ENCODE measurements around the gene CEP43. TPM values are rescaled to one million over a fixed set of nuclear protein-coding genes. Genes with fewer than 3 reads are reported as not detected.

Gene CEP43
- total RNA-seq, 1 experiment from 2014 or later, result 35.4 TPM

DNA sequence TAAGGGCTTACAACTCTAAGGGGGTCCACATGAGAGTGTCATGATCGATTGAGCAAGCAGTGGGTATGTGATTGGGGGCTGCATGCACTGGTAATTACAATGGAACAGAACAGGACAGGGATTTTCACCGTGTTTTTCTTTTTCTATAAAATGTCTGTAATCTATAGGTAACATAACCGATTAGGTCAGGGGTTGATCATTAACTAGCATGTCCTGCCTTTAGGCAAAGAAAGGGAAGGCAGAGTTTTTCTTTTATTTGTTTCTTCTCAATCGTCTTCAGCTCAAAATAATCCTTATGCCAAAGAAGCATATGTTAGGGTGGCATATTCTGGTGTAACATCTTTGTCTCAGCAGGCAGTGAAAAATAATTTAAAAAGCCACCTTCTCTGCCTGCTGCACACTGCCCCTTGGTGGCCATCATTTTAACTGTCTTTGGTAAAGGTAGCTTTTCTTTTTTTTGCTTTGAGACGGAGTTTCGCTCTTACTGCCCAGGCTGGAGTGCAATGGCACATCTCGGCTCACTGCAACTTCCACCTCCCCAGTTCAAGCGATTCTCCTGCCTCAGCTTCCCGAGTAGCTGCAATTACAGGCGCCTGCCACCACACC lies 9.7 kb upstream of the CEP43 start:
- no peaks in the 10 kb centered on the region for H3K36me3 ChIP-seq (ENCODE audit: control insufficient read depth, insufficient read depth, low read length)
- peak; percentile 75 for ATAC-seq
- H3K27ac ChIP-seq (ENCODE audit: low read length), result no peak overlapping the region
- H3K4me3 ChIP-seq (ENCODE audit: low read depth in 2 of 2, low read length in 2 of 2), result no peak overlapping the region
- H3K27me3 ChIP-seq (ENCODE audit: control insufficient read depth, insufficient read depth, low read length), result no peaks in the 10 kb centered on the region
- H3K9me3 ChIP-seq (ENCODE audit: control insufficient read depth, insufficient read depth, low read depth, low read length), result no peaks in the 10 kb centered on the region
- POLR2A ChIA-PET, result no interaction called here
- intact Hi-C loops (cut with micrococcal nuclease; ENCODE audit: unreplicated experiment) (loop anchor here (2.0 kb wide), 1 partner anchor 215 kb away; no protein-coding TSS in a partner anchor), in situ Hi-C loops (cut with HindIII; ENCODE audit: low pct_unique_long_range_greater_than_20kb, low sequenced_read_pairs) (no loop called here)
- CTCF ChIA-PET, result interaction anchor here (0.6 to 1.6 kb wide), 3 partner anchors 9 to 214 kb away, joined by 3 to 12 read pairs (median 3); no protein-coding TSS in a partner anchor
- H3K4me1 ChIP-seq (ENCODE audit: control insufficient read depth, insufficient read depth, low read length), result no peaks in the 10 kb centered on the region
- no TSS peak for BruUV-seq (replicated peaks)
- TF ChIP-seq CTCF (IDR thresholded peaks at IDR 0.05) (peak; percentile 76), POLR2AphosphoS5 (IDR thresholded peaks at IDR 0.05; ENCODE audit: low read depth, low read length) (no peak)
- no peak for DNase-seq (ENCODE audit: low read depth, low spot score)

- POLR2A ChIA-PET, result no interaction called here
- in situ Hi-C loops (cut with HindIII; ENCODE audit: low pct_unique_long_range_greater_than_20kb, low sequenced_read_pairs) (no loop called here), intact Hi-C loops (cut with micrococcal nuclease; ENCODE audit: unreplicated experiment) (loop anchor here (5.0 kb wide), 1 partner anchor 146 kb away; no protein-coding TSS in a partner anchor)
- Histone ChIP-seq H3K4me3 (ENCODE audit: low read depth in 2 of 2, low read length in 2 of 2) (no peak overlapping the region), H3K9me3 (ENCODE audit: control insufficient read depth, insufficient read depth, low read depth, low read length) (no peaks in the 10 kb centered on the region), H3K27ac (ENCODE audit: low read length) (no peak overlapping the region), H3K27me3 (ENCODE audit: control insufficient read depth, insufficient read depth, low read length) (no peaks in the 10 kb centered on the region), H3K36me3 (ENCODE audit: control insufficient read depth, insufficient read depth, low read length) (no peaks in the 10 kb centered on the region), H3K4me1 (ENCODE audit: control insufficient read depth, insufficient read depth, low read length) (peaks cover 18% of the 10 kb centered on the region)
- DNase-seq (ENCODE audit: low read depth, low spot score) (no peak), ATAC-seq (no peak)
- no peak for TF ChIP-seq TCF7L2 (IDR thresholded peaks at IDR 0.05; ENCODE audit: low read depth, low read length)
- no peak for TF ChIP-seq SIN3A (IDR thresholded peaks at IDR 0.05; ENCODE audit: borderline replicate concordance, insufficient read depth, low read depth, low read length)
- TF ChIP-seq POLR2AphosphoS5 (IDR thresholded peaks at IDR 0.05; ENCODE audit: low read depth, low read length), result no peak
- no peak for TF ChIP-seq REST (IDR thresholded peaks at IDR 0.05; ENCODE audit: insufficient read depth in 1 of 2, low read depth in 2 of 2, low read length in 1 of 2)
- TF ChIP-seq CTCF (IDR thresholded peaks at IDR 0.05), result no peak
- CTCF ChIA-PET, result no interaction called here
- no TSS peak for BruUV-seq (replicated peaks)
These were observed 2.8 kb upstream of the CEP43 start for GRCh38 chr6:166996406-166996805.
